ENCODE data around the gene C16orf90. TPM values are rescaled to one million over a fixed set of nuclear protein-coding genes. Genes with fewer than 3 reads are reported as not detected.
"Not testable (repeated sequence)": the region's sequence is repeated elsewhere in the genome, so short reads cannot be mapped to it uniquely, and the experiment has no call there.

C16orf90 gene
- polyA plus RNA-seq, 4 donors: 0.12 TPM; not detected in 3

- no peak for DNase-seq (ENCODE audit: low read depth in 4 of 4, low spot score in 3 of 4)
Measured at GRCh38 chr16:3513892-3514583, 18.7 kb upstream of the C16orf90 start.

- DNase-seq (ENCODE audit: low read depth in 4 of 4, low spot score in 3 of 4): no peak
Measured at GRCh38 chr16:3511286-3512180, 16.2 kb upstream of the C16orf90 start.

- DNase-seq (ENCODE audit: low read depth in 4 of 4, low spot score in 3 of 4): no peak
Measured at GRCh38 chr16:3510416-3510815, 15.1 kb upstream of the C16orf90 start.

GRCh38 chr16:3509470-3509928, 14.2 kb upstream of the C16orf90 start:
- no peak for DNase-seq (ENCODE audit: low read depth in 4 of 4, low spot score in 3 of 4)

GRCh38 chr16:3508736-3509135, 13.4 kb upstream of the C16orf90 start:
- DNase-seq (ENCODE audit: low read depth in 4 of 4, low spot score in 3 of 4): no peak

GRCh38 chr16:3503523-3503922, 8.2 kb upstream of the C16orf90 start:
- no peak for DNase-seq (ENCODE audit: low read depth in 4 of 4, low spot score in 3 of 4)

GRCh38 chr16:3501783-3502400, 6.6 kb upstream of the C16orf90 start:
- no peak for DNase-seq (ENCODE audit: low read depth in 4 of 4, low spot score in 3 of 4)

- DNase-seq (ENCODE audit: low read depth in 4 of 4, low spot score in 3 of 4): not testable (repeated sequence)
Measured at GRCh38 chr16:3501412-3501761, 6.1 kb upstream of the C16orf90 start.

GRCh38 chr16:3498988-3499387, 3.7 kb upstream of the C16orf90 start:
- DNase-seq (ENCODE audit: low read depth in 4 of 4, low spot score in 3 of 4): no peak

- no peak for DNase-seq (ENCODE audit: low read depth in 4 of 4, low spot score in 3 of 4)
Measured at GRCh38 chr16:3497771-3498170, 2.5 kb upstream of the C16orf90 start.

GRCh38 chr16:3496386-3496785, 1.1 kb upstream of the C16orf90 start:
- no peak for DNase-seq (ENCODE audit: low read depth in 4 of 4, low spot score in 3 of 4)

GRCh38 chr16:3494386-3494973, 809 bp downstream of the C16orf90 start:
- no peak for DNase-seq (ENCODE audit: low read depth in 4 of 4, low spot score in 3 of 4)

GRCh38 chr16:3492356-3492755, 2.9 kb downstream of the C16orf90 start:
- no peak for DNase-seq (ENCODE audit: low read depth in 4 of 4, low spot score in 3 of 4)

- no peak for DNase-seq (ENCODE audit: low read depth in 4 of 4, low spot score in 3 of 4)
Measured at GRCh38 chr16:3490911-3491629, 4.2 kb downstream of the C16orf90 start.

- DNase-seq (ENCODE audit: low read depth in 4 of 4, low spot score in 3 of 4): no peak
Measured at GRCh38 chr16:3488801-3489200, 6.5 kb downstream of the C16orf90 start.

GRCh38 chr16:3487521-3488410, 7.5 kb downstream of the C16orf90 start:
- no peak for DNase-seq (ENCODE audit: low read depth in 4 of 4, low spot score in 3 of 4)

GRCh38 chr16:3486506-3487215, 8.6 kb downstream of the C16orf90 start:
- DNase-seq (ENCODE audit: low read depth in 4 of 4, low spot score in 3 of 4): no peak

- no peak for DNase-seq (ENCODE audit: low read depth in 4 of 4, low spot score in 3 of 4)
Measured at GRCh38 chr16:3485821-3486505, 9.3 kb downstream of the C16orf90 start.

Data from right renal pelvis (tissue), 4 donors.